NCI-H2171 treated with DMSO at 0.1 percent for 48 hours (cell line): ENCODE results near the gene FHOD3.
A peak's percentile ranks its signal among the peaks of the same experiment; 100 is the strongest.
"Not testable (repeated sequence)": the region's sequence is repeated elsewhere in the genome, so short reads cannot be mapped to it uniquely, and the experiment has no call there.

Experiments used
- DNase-seq: peaks from one replicate; lab custom pipeline; 2025; lab: John Stamatoyannopoulos, UW

FHOD3 gene

DNA sequence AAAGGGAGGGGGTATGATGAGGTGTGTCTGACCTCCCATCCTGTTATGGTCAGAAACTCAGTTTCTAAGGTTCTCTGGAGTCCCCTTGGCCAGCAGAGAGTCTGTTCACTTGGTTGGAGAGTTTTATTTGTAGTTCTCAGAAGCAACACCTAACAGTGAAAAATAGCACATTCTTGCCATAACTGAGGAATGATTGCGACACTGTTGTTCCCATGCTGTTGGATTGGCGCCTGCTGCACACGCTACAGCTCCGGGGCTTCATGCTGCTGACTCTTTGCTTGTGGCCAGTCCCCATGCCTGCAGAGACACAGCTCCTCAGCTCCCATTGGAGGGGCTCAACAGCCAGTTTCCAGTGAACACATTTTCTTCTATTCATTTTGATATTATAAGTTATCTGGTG lies 489.2 kb downstream of the FHOD3 start:
- DNase-seq: no peak

DNA sequence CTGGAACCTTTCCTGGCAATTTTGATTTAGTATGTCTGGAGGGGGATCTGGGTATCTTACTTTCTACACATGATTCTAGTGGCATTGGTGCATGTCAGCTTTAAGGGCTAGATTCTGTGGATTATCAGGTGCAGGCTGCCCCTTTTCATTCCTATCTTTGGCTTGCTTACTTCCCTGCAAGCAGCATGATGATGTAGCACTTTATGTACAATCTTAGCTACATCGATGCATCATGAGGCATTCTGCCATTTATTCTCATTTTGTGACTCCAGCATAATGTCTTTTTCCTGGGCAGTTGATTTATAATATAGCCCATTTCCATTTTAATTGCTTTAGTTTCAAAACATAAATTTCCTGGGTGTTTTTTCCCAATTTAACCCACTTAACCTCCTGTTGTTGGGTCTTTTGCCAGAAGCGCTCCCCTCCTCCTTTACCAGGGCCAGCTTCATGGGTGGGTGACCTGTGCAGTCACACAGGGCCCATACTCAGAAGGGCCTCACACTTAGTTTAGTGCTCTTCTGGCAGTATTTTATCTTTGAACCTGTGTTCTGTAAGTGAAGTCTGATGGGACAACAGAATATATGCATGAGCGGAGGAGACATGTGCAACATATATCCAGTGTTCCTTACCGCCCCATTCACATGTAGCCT lies 495.2 kb downstream of the FHOD3 start:
- no peak for DNase-seq

GRCh38 chr18:36798738-36799473 lies 501.4 kb downstream of the FHOD3 start:
- no peak for DNase-seq

DNA sequence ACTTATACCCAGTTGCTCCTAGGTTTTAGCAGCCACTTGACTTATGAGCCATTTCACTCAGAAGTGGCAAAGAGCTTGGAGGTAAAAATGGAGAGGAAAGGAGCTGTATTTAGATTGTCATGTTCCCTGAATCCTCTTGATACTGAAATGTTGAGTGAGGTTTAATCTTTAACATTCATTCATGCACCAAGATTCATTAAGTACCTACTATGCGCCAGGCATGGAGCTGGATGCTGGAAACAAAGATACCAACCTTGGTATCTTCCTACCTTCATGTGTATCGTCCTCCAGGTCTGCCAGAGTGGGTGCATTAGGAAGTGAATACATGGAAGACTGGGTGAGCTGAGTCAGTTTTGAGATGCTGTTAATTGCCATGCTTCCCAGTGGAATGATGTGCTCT lies 507.6 kb downstream of the FHOD3 start:
- no peak for DNase-seq

DNA sequence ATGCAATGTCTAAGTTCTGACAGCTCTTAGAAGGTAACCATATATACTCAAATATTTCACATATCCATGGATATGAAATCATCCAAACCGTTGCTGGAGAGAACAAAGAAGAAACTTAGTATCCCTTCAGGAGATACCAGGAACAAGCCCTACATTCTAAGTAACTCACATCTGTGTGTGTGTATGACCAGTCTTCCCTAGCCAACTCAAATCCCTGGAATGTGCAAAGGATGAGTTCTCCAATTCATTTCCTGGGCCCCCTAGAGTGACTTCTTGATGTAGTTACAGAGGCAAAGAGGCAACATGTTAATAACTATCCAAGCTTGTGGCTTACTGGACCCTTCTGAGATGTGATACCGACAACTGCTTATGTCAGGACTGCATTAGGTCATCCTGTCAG lies 511.2 kb downstream of the FHOD3 start:
- no peak for DNase-seq

DNA sequence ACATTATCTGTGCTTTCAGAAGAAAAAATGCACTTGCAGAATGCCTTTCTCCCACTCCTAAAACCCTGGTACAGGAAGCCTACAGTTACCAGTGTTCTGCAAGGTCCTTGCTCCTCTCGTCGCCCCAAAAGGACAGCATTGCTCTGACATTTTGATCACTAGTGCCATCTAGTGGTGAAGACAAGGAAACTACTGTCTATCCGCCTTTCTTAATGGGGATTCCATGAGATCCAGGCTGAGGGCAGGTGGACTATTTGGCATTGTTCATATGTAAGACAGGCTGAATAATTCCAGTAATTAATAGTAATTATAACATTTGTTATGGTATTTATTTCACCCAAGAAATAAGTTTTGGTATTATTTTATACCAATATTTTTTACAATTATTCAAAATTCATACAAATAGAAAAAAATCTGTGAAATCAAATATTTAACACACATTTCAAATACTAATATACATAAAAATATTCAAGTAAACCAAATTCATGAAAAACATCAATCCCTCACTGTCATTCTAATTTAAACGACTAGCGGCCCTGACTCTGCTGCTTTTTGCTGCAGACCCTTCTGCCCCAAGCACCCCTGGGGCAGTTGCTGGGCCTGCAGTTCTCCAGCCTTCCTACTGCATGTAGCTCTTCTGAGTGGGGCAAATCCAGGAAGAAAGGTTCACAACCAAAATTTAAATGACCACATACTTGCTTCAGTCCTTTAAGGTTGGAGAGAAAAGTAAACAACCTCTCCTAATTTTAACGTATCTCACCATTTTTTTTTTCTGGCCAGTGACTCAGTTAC lies 512.3 kb downstream of the FHOD3 start:
- DNase-seq: peak; percentile 86

DNA sequence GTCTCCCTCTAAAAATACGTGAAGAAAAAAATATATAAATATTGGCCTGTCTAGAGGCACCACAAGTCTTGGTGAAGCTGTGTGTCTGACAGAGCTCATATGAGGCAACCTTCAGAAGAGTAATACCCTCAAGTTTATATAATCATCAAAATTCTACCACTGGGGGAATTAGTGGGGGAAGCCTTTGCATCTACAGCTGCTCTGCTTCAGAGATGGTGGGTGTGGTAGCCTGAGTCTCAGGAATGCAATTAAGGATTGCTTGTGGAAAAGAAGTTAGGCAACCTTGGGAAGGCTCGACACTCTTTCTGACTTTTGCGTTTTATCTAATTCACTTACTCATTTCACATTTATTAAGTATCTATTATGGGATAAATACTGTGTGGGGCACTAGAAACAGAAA lies 513.9 kb downstream of the FHOD3 start:
- DNase-seq: no peak

DNA sequence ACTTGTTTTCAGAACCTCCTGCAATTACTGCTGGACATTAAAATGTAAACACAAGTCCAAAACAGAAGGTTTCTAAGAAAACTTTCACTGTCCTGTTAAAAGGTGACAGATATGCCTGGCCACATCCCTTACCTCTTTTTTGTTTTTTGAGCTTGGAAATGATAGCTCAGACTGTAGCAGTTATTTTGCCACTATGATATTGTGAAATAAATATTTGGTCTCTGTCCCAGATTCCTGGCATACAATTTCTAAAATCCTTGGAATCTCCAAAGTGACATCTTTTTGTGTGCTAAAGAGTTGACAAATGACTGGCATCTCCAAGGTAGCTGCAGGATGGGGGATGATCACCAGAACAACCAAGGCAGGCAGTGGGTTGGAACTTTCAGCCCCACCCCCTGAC lies 514.4 kb downstream of the FHOD3 start:
- DNase-seq: no peak

DNA sequence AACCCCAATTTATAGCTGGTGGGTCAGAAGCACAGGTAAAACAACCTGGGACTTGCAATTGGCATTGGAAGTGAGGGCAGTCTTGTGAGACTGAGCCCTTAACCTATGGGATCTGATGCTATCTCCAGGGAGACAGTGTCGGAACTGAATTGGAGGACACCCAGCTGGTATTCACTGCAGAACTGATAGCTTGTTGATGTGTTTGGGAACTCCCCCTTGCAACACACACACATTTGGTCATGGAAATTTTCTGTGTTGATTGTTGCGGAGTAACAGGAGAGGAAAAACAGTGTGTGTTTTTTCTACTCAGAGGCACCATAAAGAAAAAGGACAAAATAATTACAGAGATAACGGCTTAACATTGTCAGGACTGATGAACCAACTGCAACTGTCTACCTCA lies 515.2 kb downstream of the FHOD3 start:
- DNase-seq: no peak

DNA sequence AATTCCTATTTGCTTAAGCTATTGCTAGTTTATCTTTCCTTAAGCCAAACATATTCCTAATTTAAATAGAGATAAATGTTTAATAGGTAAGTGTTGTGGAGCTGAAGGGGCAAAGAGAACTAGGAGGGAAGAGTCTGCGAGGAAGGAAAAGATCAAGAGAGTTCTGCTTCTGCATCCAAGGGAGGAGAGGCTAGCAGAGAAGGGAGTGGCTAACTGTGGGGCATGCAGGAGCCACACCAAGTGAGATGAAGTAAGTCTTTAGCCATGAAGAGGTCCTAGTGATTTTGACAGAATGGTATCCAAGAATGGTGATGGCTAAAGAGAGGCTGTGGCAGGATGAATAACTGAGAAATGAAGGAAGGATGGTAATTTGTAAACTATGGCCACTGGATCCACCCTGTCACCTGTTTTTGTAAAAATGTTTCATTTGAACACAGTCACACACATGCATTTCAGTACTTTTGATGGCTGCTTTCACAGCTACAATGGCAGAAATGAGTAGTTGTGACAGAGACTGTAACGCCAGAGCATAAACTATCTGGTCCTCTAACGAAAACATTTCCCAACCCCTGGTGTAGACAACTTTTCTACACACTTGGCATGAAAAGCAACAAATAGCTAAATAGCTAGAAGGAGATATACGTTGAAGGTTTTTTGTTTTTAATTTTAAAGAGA lies 515.7 kb downstream of the FHOD3 start:
- DNase-seq: no peak

DNA sequence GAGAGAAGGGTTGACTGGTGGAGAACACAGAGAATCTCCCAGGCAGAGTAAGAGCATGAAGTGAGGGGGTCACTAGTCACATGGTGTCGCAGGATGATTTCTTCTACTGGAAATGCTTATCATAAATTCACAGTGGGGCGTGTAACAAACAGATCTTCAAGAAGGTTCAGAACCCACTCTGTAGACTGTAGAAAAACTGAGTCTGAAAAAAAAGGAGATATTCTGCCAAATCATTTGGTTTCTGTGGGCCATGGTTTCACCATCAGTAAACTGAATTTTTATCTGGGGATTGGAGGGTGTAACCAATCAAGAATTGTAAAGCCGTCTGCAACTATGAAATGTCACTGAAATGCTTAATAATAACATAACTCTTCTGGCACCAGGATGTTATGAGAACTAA lies 516.3 kb downstream of the FHOD3 start:
- no peak for DNase-seq

- DNase-seq: peak; percentile 95
Observed at GRCh38 chr18:36814994-36815393, 517.5 kb downstream of the FHOD3 start.

DNA sequence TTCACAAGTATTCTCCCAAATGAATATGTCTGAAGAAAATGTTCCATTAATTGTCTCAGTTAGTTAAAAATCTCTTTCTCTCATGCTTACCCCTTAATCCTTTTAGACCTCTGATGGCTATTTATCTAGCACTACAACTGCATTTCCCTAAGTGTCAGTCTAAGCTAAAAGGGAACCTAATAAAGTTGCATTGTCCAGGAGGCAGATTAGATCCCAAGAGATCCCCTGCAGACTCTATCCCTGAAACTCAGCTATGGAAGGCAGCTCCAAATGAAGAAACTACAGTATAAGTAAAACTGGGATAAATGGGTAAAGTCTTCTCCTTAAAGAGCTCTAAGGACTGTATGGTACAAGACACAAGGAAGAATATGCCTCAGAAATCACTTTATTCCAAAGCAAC lies 518.6 kb downstream of the FHOD3 start:
- not testable (repeated sequence) for DNase-seq

DNA sequence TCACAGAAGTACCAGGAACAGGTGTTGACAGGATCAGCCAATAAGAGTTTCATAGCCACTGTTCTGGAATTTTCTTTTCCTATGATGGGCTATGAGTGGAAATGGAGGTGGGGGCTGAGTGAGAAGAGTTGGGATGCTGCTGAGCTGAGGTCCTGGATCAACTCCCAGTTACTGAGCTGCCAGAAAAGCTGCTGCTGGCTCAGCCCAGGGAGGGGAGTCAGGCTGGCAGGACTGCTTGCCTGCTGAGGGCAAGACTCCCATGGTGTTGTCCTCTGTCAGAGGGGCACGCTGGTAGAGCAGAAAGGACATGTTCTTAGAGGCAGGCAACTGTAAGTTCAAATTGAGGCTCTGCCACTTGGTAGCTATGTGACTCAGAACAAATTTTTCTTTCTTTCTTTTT lies 519.5 kb downstream of the FHOD3 start:
- DNase-seq: no peak

GRCh38 chr18:36818652-36819051 lies 521.1 kb downstream of the FHOD3 start:
- no peak for DNase-seq

DNA sequence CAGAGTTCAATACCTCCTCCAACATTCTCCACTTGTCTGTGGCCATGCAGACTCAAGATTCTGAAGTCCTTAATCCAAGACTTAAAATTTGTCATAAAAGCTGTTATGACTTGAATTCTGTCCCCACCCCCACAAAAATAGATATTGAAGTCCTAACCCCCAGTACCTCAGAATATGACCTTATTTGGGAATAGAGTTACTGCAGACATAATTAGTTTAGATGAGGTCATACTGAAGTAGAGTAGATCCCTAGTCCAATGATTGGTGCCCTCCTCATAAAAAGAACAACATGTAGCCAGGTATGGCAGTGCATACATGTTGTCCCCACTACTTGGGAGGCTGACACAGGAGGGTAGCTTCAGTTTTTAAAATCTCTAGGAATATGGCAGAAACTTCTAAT lies 522.1 kb downstream of the FHOD3 start:
- no peak for DNase-seq

DNA sequence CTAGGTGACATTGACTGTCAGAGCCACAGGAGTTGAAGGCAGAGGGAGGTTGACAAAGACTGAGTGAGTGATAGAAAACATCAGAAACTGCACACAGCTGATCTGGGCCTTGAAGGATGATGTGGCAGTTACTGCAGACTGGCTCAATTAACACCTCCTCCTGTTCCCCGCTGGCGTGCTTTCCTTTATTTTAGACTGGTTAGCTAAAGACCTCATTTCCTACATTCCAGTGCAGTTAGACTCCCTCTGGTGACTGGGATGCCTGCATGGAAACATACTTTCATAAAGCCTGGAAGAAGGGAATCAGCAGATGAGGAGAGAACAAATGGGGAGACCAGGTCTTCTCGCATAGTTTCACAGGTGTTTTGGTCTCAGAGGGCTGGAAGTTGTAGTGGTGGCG lies 524.2 kb downstream of the FHOD3 start:
- no peak for DNase-seq

DNA sequence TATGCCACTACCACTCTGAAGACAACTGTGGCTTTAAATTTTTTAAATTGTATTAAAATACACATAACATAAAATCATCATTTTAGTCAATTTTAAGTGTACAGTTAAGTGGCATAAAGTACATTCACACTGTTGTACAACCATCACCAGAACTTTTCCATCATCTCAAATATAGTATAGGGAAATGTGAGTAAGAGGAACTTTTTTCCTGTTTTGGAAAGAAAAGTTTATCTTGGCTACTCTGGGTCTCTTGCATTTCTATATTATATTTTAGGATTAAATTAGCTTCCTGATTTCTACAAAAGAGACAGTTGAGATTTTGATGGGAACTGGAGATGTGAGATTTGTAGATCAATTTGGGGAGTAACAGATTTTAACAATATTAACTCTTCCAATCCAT lies 528.0 kb downstream of the FHOD3 start:
- no peak for DNase-seq

DNA sequence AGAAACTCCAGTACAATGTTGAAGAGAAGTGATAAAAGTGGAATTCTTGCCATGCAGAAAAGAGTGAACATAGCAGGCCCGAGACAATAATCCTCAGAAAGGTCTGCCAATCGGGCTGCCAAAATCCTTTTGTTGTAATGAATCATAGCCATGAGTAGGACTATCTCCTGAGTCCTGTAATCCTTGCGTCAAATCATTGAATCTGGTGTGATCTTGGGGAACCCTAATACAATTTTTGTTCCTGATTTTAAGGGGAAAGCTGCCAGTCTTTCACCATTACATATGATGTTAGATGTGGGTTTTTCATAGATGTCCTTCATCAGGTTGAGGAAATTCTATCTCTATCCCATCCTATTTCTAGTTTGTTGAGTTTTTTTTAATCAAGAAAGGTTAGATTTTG lies 529.0 kb downstream of the FHOD3 start:
- no peak for DNase-seq

DNA sequence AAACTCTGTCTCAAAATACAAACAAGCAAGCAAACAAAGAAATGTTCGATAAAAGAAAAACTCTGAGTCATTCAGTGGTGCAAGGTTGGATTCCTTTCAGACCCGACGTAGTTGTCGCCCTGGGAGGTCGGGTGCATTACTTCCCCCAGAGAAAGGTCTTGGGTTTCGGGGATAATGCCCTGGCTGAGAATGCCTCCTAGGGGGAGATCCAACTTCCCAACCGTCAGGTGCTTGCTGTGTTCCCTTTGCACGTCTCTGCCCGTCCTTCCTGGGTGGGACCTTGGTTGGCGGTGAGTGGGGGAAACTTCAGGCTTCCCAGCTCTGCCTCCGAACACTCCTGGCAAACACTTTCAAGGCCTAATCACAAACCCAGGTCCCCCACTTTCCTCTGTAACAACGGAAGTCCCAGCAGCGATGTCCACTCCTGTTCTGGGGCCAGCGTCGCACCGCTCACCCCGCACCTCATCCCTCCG lies 530.7 kb downstream of the FHOD3 start:
- no peak for DNase-seq

DNA sequence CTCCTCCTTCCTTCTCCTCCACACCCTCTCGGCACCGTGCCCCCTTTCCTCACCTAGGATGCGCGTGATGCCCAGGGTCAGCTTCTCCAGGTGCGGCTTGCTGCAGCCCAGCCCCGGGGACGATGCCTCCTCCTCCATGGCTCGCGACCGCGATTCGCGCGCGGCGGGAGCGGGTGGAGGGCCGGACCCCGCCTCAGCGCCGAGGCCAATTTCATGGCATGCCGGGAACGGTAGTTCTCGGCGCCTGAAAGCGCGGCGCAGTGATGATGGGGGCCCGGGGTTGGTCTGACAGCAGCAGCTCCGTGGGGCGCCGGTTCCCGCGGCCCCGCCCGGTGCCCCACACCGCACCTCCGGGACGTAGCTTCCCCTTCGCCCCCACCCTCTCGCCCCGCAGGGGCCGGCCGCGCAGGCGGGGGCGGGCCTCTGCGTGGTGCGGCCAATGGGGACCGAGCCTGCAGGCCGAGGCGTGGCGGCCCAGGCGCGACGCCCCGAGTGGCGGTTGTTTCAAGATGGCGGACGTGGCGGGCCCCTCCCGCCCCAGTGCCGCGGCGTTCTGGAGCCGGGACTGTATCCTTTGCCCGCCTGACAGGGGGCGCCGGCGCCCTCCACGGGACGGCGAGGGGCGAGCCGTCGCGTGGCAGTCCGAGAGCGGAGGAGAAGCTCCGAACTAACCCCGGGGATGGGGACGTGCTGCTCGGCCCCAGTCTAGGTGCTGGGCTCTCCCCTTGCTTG lies 531.3 kb downstream of the FHOD3 start, which contains the start of the genes KIAA1328 and TPGS2:
KIAA1328 (plus strand) TSS at position 498 of the 732 bp plus-strand sequence; CDS start at position 510, 12 bp downstream.
TPGS2 (minus strand) TSS at position 373 of the 732 bp plus-strand sequence; CDS start at position 138, 235 bp downstream.
- DNase-seq: peak; percentile 92
